ENCODE data around the gene TSTD1.

DNA sequence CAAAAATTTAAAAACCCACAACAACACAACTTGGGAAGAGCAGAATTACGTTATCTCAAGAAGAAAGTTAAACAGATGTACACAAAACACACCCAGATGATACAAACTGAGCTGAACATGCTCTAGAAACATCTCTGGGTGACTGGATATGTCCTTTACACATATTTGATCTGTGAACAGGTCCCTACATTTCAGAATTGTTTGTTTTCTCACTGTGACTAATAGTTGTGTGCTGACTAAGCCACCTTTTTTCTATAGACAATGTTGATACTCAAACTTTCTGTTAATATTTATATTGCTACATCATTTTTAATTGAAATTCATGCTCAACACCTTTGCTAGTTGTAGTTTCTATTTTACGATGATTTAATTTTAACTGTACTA, 16.8 kb downstream of the TSTD1 start:
- TF ChIP-seq, protein P1, sequence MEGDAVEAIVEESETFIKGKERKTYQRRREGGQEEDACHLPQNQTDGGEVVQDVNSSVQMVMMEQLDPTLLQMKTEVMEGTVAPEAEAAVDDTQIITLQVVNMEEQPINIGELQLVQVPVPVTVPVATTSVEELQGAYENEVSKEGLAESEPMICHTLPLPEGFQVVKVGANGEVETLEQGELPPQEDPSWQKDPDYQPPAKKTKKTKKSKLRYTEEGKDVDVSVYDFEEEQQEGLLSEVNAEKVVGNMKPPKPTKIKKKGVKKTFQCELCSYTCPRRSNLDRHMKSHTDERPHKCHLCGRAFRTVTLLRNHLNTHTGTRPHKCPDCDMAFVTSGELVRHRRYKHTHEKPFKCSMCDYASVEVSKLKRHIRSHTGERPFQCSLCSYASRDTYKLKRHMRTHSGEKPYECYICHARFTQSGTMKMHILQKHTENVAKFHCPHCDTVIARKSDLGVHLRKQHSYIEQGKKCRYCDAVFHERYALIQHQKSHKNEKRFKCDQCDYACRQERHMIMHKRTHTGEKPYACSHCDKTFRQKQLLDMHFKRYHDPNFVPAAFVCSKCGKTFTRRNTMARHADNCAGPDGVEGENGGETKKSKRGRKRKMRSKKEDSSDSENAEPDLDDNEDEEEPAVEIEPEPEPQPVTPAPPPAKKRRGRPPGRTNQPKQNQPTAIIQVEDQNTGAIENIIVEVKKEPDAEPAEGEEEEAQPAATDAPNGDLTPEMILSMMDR (conservative IDR thresholded peaks at IDR 0.05; ENCODE audit: low read length): no peak
- no peak for TF ChIP-seq EZH2phosphoT487 (IDR thresholded peaks at IDR 0.05; ENCODE audit: borderline replicate concordance)
